ENCODE results near the gene POLR2L. TPM values are rescaled to one million over a fixed set of nuclear protein-coding genes. Genes with fewer than 3 reads are reported as not detected.

POLR2L gene
- total RNA-seq, 1 experiment from 2014 or later, result 673 TPM

GRCh38 chr11:791658-792534, 50.4 kb downstream of the POLR2L start:
- no peaks in the 10 kb centered on the region for H3K27me3 ChIP-seq (ENCODE audit: control insufficient read depth, insufficient read depth, low read length)
- no peak for TF ChIP-seq CTCF (IDR thresholded peaks at IDR 0.05)
- TF ChIP-seq TCF7L2 (IDR thresholded peaks at IDR 0.05; ENCODE audit: low read depth, low read length), result no peak
- no peak for TF ChIP-seq POLR2AphosphoS5 (IDR thresholded peaks at IDR 0.05; ENCODE audit: low read depth, low read length)
- no peak for TF ChIP-seq REST (IDR thresholded peaks at IDR 0.05; ENCODE audit: insufficient read depth in 1 of 2, low read depth in 2 of 2, low read length in 1 of 2)
- intact Hi-C loops (cut with micrococcal nuclease; ENCODE audit: unreplicated experiment), result no loop called here
- ChIA-PET CTCF (no interaction called here), POLR2A (no interaction called here)
- H3K27ac ChIP-seq (ENCODE audit: low read length), result peak overlapping the region; percentile 86; the same call in 1 of the 2 replicates
- H3K4me1 ChIP-seq (ENCODE audit: control insufficient read depth, insufficient read depth, low read length), result peaks cover 62% of the 10 kb centered on the region
- DNase-seq (ENCODE audit: low read depth, low spot score), result no peak
- no peaks in the 10 kb centered on the region; the same call in none of the 2 replicates for H3K36me3 ChIP-seq (ENCODE audit: control insufficient read depth, insufficient read depth, low read length)
- no peak for ATAC-seq
- in situ Hi-C loops (cut with HindIII; ENCODE audit: low pct_unique_long_range_greater_than_20kb, low sequenced_read_pairs), result no loop called here
- BruUV-seq (replicated peaks), result no TSS peak
- no peaks in the 10 kb centered on the region for H3K9me3 ChIP-seq (ENCODE audit: control insufficient read depth, insufficient read depth, low read depth, low read length)
- H3K4me3 ChIP-seq (ENCODE audit: low read depth in 2 of 2, low read length in 2 of 2), result no peak overlapping the region

GRCh38 chr11:790721-791564, 51.4 kb downstream of the POLR2L start:
- peak; percentile 72 for TF ChIP-seq POLR2AphosphoS5 (IDR thresholded peaks at IDR 0.05; ENCODE audit: low read depth, low read length)
- TF ChIP-seq SIN3A (IDR thresholded peaks at IDR 0.05; ENCODE audit: borderline replicate concordance, insufficient read depth, low read depth, low read length), result peak; percentile 30; the same call in 1 of the 2 replicates
- no peak for TF ChIP-seq TCF7L2 (IDR thresholded peaks at IDR 0.05; ENCODE audit: low read depth, low read length)
- no peak for TF ChIP-seq REST (IDR thresholded peaks at IDR 0.05; ENCODE audit: insufficient read depth in 1 of 2, low read depth in 2 of 2, low read length in 1 of 2)
- CTCF ChIA-PET, result no interaction called here
- Histone ChIP-seq H3K36me3 (ENCODE audit: control insufficient read depth, insufficient read depth, low read length) (no peaks in the 10 kb centered on the region; the same call in none of the 2 replicates), H3K27ac (ENCODE audit: low read length) (peak overlapping the region; percentile 86), H3K4me3 (ENCODE audit: low read depth in 2 of 2, low read length in 2 of 2) (peak overlapping the region; percentile 21 to 51; a peak in 3 of 4 replicates), H3K4me1 (ENCODE audit: control insufficient read depth, insufficient read depth, low read length) (peaks cover 55% of the 10 kb centered on the region), H3K27me3 (ENCODE audit: control insufficient read depth, insufficient read depth, low read length) (no peaks in the 10 kb centered on the region), H3K9me3 (ENCODE audit: control insufficient read depth, insufficient read depth, low read depth, low read length) (no peaks in the 10 kb centered on the region)
- in situ Hi-C loops (cut with HindIII; ENCODE audit: low pct_unique_long_range_greater_than_20kb, low sequenced_read_pairs) (no loop called here), intact Hi-C loops (cut with micrococcal nuclease; ENCODE audit: unreplicated experiment) (no loop called here)
- ATAC-seq (peak; percentile 77), DNase-seq (ENCODE audit: low read depth, low spot score) (no peak)
- BruUV-seq (replicated peaks), result TSS peak; percentile 58
- POLR2A ChIA-PET, result interaction anchor here (0.5 to 0.6 kb wide), 3 partner anchors 8 to 77 kb away, joined by 3 to 13 read pairs (median 7); no protein-coding TSS in a partner anchor
